Measurements from ENCODE around the gene OPN1MW. TPM values are rescaled to one million over a fixed set of nuclear protein-coding genes. Genes with fewer than 3 reads are reported as not detected.

OPN1MW gene
- total RNA-seq, 1 experiment from 2014 or later, result not detected

GRCh38 chrX:154140206-154140605 is 42.2 kb upstream of the OPN1MW start:
- no peaks in the 10 kb centered on the region for H3K4me1 ChIP-seq (ENCODE audit: control insufficient read depth, insufficient read depth, low read length)
- BruUV-seq (replicated peaks), result no TSS peak
- no peak for ATAC-seq
- TF ChIP-seq SIN3A (IDR thresholded peaks at IDR 0.05; ENCODE audit: borderline replicate concordance, insufficient read depth, low read depth, low read length), result no peak
- TF ChIP-seq CTCF (IDR thresholded peaks at IDR 0.05), result no peak
- no peak for TF ChIP-seq TCF7L2 (IDR thresholded peaks at IDR 0.05; ENCODE audit: low read depth, low read length)
- no peak for TF ChIP-seq POLR2AphosphoS5 (IDR thresholded peaks at IDR 0.05; ENCODE audit: low read depth, low read length)
- ChIA-PET CTCF (no interaction called here), POLR2A (no interaction called here)
- intact Hi-C loops (cut with micrococcal nuclease; ENCODE audit: unreplicated experiment), result no loop called here
- no peaks in the 10 kb centered on the region for H3K36me3 ChIP-seq (ENCODE audit: control insufficient read depth, insufficient read depth, low read length)
- H3K27ac ChIP-seq (ENCODE audit: low read length), result no peak overlapping the region
- no peaks in the 10 kb centered on the region for H3K27me3 ChIP-seq (ENCODE audit: control insufficient read depth, insufficient read depth, low read length)
- H3K4me3 ChIP-seq (ENCODE audit: low read depth in 2 of 2, low read length in 2 of 2), result no peak overlapping the region
- in situ Hi-C loops (cut with HindIII; ENCODE audit: low pct_unique_long_range_greater_than_20kb, low sequenced_read_pairs), result no loop called here
- H3K9me3 ChIP-seq (ENCODE audit: control insufficient read depth, insufficient read depth, low read depth, low read length), result no peaks in the 10 kb centered on the region
- no peak for DNase-seq (ENCODE audit: low read depth, low spot score)

GRCh38 chrX:154140742-154141141 is 41.7 kb upstream of the OPN1MW start:
- ATAC-seq (no peak), DNase-seq (ENCODE audit: low read depth, low spot score) (no peak)
- in situ Hi-C loops (cut with HindIII; ENCODE audit: low pct_unique_long_range_greater_than_20kb, low sequenced_read_pairs), result no loop called here
- ChIA-PET CTCF (no interaction called here), POLR2A (no interaction called here)
- Histone ChIP-seq H3K36me3 (ENCODE audit: control insufficient read depth, insufficient read depth, low read length) (no peaks in the 10 kb centered on the region), H3K9me3 (ENCODE audit: control insufficient read depth, insufficient read depth, low read depth, low read length) (no peaks in the 10 kb centered on the region), H3K4me3 (ENCODE audit: low read depth in 2 of 2, low read length in 2 of 2) (no peak overlapping the region), H3K4me1 (ENCODE audit: control insufficient read depth, insufficient read depth, low read length) (no peaks in the 10 kb centered on the region), H3K27ac (ENCODE audit: low read length) (no peak overlapping the region), H3K27me3 (ENCODE audit: control insufficient read depth, insufficient read depth, low read length) (no peaks in the 10 kb centered on the region)
- no TSS peak for BruUV-seq (replicated peaks)
- intact Hi-C loops (cut with micrococcal nuclease; ENCODE audit: unreplicated experiment), result no loop called here
- TF ChIP-seq TCF7L2 (IDR thresholded peaks at IDR 0.05; ENCODE audit: low read depth, low read length) (no peak), CTCF (IDR thresholded peaks at IDR 0.05) (no peak)

- Histone ChIP-seq H3K27me3 (ENCODE audit: control insufficient read depth, insufficient read depth, low read length) (no peaks in the 10 kb centered on the region), H3K9me3 (ENCODE audit: control insufficient read depth, insufficient read depth, low read depth, low read length) (no peaks in the 10 kb centered on the region), H3K36me3 (ENCODE audit: control insufficient read depth, insufficient read depth, low read length) (no peaks in the 10 kb centered on the region), H3K4me1 (ENCODE audit: control insufficient read depth, insufficient read depth, low read length) (no peaks in the 10 kb centered on the region), H3K4me3 (ENCODE audit: low read depth in 2 of 2, low read length in 2 of 2) (no peak overlapping the region), H3K27ac (ENCODE audit: low read length) (no peak overlapping the region)
- intact Hi-C loops (cut with micrococcal nuclease; ENCODE audit: unreplicated experiment) (no loop called here), in situ Hi-C loops (cut with HindIII; ENCODE audit: low pct_unique_long_range_greater_than_20kb, low sequenced_read_pairs) (no loop called here)
- no peak for DNase-seq (ENCODE audit: low read depth, low spot score)
- BruUV-seq (replicated peaks), result no TSS peak
- TF ChIP-seq REST (IDR thresholded peaks at IDR 0.05; ENCODE audit: insufficient read depth in 1 of 2, low read depth in 2 of 2, low read length in 1 of 2), result no peak
- TF ChIP-seq POLR2AphosphoS5 (IDR thresholded peaks at IDR 0.05; ENCODE audit: low read depth, low read length), result no peak
- TF ChIP-seq CTCF (IDR thresholded peaks at IDR 0.05), result no peak
- TF ChIP-seq SIN3A (IDR thresholded peaks at IDR 0.05; ENCODE audit: borderline replicate concordance, insufficient read depth, low read depth, low read length), result no peak
- TF ChIP-seq TCF7L2 (IDR thresholded peaks at IDR 0.05; ENCODE audit: low read depth, low read length), result no peak
- ChIA-PET POLR2A (no interaction called here), CTCF (no interaction called here)
- no peak for ATAC-seq
Measured at GRCh38 chrX:154142386-154142785, 40.0 kb upstream of the OPN1MW start.

Data from Panc1 (cell line).